ENCODE data around the gene DPM1. TPM values are rescaled to one million over a fixed set of nuclear protein-coding genes. Genes with fewer than 3 reads are reported as not detected.

Gene DPM1
- total RNA-seq, 1 experiment from 2014 or later = 57.8 TPM

- POLR2A ChIA-PET = interaction anchor here (0.5 kb wide), 1 partner anchor 14 kb away, joined by 3 read pairs; no protein-coding TSS in a partner anchor
- no peak for TF ChIP-seq CREB1 (CRISPR knock-in tag; IDR thresholded peaks at IDR 0.05)
- TF ChIP-seq NFATC4 (CRISPR knock-in tag; IDR thresholded peaks at IDR 0.05) = no peak
- TF ChIP-seq, protein P1, sequence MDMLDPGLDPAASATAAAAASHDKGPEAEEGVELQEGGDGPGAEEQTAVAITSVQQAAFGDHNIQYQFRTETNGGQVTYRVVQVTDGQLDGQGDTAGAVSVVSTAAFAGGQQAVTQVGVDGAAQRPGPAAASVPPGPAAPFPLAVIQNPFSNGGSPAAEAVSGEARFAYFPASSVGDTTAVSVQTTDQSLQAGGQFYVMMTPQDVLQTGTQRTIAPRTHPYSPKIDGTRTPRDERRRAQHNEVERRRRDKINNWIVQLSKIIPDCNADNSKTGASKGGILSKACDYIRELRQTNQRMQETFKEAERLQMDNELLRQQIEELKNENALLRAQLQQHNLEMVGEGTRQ (CRISPR knock-in tag; IDR thresholded peaks at IDR 0.05) = no peak
Observed at GRCh38 chr20:51002633-51003032, 44.3 kb upstream of the DPM1 start.

DNA sequence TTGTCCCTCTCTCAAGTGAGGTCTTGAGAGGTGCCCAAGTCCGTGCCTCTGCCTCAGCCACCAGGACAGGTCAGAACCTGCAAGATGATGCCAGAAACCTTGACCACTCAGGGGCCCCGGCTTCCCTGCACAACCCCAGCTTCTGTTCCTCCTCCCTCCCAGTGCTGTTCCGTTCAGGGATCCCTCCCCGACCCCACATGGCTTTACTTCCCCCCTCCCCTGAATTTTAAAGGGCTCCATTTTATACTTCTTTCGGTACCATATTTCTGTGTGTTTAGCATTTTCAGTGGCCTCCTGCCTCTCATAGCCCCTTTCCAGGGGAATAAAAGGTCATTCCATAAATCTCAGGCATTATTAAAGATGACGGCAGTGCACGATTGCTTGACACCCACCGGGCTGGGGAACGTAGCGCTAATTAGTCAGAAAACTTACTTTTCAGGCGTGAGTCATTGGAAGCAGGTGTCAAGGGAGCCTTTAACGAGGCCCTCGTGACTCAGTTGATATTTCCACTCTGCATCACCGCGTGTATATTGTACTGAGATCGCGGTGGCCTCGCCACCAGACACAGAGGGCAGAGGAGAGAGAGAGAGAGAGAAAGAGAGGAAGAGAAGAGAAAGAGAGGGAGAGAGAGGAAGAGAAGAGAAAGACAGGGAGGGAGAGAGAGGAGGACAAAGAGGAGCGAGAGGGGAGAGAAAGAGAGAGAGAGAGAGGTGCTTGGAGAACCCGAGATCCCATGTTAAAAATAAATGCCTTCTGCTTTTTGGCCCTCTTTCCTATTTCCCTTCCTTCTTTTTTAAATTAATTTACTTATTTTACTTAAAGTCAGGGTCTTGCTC is 43.3 kb upstream of the DPM1 start:
- Mint-ChIP-seq H3K27me3 (ENCODE audit: low read depth) (peaks cover under 1% of the 10 kb centered on the region; the same call in 1 of the 2 replicates), H3K4me3 (no peak overlapping the region), H3K9me3 (no peaks in the 10 kb centered on the region), H3K27ac (no peak overlapping the region), H3K36me3 (peaks cover 7% of the 10 kb centered on the region), H3K4me1 (no peaks in the 10 kb centered on the region; the same call in 1 of the 2 replicates)
- TF ChIP-seq NR1H2 (CRISPR knock-in tag; IDR thresholded peaks at IDR 0.05) (no peak), E2F1 (CRISPR knock-in tag; IDR thresholded peaks at IDR 0.05) (no peak), ZNF423 (CRISPR knock-in tag; IDR thresholded peaks at IDR 0.05) (no peak), ZBTB43 (CRISPR knock-in tag; IDR thresholded peaks at IDR 0.05) (no peak), ZNF121 (CRISPR knock-in tag; IDR thresholded peaks at IDR 0.05) (no peak), SP1 (CRISPR knock-in tag; conservative IDR thresholded peaks at IDR 0.05) (no peak), PRDM15 (CRISPR knock-in tag; IDR thresholded peaks at IDR 0.05) (no peak), ZNF232 (CRISPR knock-in tag; IDR thresholded peaks at IDR 0.05) (no peak), E2F5 (CRISPR knock-in tag; IDR thresholded peaks at IDR 0.05) (no peak), ATF1 (CRISPR knock-in tag; IDR thresholded peaks at IDR 0.05) (no peak), NFATC4 (CRISPR knock-in tag; IDR thresholded peaks at IDR 0.05) (no peak)
- TF ChIP-seq, protein P2, sequence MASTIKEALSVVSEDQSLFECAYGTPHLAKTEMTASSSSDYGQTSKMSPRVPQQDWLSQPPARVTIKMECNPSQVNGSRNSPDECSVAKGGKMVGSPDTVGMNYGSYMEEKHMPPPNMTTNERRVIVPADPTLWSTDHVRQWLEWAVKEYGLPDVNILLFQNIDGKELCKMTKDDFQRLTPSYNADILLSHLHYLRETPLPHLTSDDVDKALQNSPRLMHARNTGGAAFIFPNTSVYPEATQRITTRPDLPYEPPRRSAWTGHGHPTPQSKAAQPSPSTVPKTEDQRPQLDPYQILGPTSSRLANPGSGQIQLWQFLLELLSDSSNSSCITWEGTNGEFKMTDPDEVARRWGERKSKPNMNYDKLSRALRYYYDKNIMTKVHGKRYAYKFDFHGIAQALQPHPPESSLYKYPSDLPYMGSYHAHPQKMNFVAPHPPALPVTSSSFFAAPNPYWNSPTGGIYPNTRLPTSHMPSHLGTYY (CRISPR knock-in tag; IDR thresholded peaks at IDR 0.05) = no peak
- TF ChIP-seq, protein P3, sequence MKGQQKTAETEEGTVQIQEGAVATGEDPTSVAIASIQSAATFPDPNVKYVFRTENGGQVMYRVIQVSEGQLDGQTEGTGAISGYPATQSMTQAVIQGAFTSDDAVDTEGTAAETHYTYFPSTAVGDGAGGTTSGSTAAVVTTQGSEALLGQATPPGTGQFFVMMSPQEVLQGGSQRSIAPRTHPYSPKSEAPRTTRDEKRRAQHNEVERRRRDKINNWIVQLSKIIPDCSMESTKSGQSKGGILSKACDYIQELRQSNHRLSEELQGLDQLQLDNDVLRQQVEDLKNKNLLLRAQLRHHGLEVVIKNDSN (CRISPR knock-in tag; IDR thresholded peaks at IDR 0.05) = no peak
- TF ChIP-seq, protein P4, sequence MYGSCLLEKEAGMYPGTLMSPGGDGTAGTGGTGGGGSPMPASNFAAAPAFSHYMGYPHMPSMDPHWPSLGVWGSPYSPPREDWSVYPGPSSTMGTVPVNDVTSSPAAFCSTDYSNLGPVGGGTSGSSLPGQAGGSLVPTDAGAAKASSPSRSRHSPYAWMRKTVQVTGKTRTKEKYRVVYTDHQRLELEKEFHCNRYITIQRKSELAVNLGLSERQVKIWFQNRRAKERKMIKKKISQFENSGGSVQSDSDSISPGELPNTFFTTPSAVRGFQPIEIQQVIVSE (CRISPR knock-in tag; IDR thresholded peaks at IDR 0.05; ENCODE audit: borderline replicate concordance) = no peak
- TF ChIP-seq, protein P5, sequence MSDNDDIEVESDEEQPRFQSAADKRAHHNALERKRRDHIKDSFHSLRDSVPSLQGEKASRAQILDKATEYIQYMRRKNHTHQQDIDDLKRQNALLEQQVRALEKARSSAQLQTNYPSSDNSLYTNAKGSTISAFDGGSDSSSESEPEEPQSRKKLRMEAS (CRISPR knock-in tag; IDR thresholded peaks at IDR 0.05) = no peak
- TF ChIP-seq, protein P6, sequence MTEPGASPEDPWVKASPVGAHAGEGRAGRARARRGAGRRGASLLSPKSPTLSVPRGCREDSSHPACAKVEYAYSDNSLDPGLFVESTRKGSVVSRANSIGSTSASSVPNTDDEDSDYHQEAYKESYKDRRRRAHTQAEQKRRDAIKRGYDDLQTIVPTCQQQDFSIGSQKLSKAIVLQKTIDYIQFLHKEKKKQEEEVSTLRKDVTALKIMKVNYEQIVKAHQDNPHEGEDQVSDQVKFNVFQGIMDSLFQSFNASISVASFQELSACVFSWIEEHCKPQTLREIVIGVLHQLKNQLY (CRISPR knock-in tag; IDR thresholded peaks at IDR 0.05) = no peak
- TF ChIP-seq, protein P7, sequence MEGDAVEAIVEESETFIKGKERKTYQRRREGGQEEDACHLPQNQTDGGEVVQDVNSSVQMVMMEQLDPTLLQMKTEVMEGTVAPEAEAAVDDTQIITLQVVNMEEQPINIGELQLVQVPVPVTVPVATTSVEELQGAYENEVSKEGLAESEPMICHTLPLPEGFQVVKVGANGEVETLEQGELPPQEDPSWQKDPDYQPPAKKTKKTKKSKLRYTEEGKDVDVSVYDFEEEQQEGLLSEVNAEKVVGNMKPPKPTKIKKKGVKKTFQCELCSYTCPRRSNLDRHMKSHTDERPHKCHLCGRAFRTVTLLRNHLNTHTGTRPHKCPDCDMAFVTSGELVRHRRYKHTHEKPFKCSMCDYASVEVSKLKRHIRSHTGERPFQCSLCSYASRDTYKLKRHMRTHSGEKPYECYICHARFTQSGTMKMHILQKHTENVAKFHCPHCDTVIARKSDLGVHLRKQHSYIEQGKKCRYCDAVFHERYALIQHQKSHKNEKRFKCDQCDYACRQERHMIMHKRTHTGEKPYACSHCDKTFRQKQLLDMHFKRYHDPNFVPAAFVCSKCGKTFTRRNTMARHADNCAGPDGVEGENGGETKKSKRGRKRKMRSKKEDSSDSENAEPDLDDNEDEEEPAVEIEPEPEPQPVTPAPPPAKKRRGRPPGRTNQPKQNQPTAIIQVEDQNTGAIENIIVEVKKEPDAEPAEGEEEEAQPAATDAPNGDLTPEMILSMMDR (IDR thresholded peaks at IDR 0.05) = no peak
- ChIA-PET CTCF (interaction anchor here (0.9 to 2.0 kb wide), 5 partner anchors 9 to 317 kb away, joined by 4 to 11 read pairs (median 6); no protein-coding TSS in a partner anchor), POLR2A (no interaction called here)
- no peak for DNase-seq (ENCODE audit: low spot score)
- no peak for ATAC-seq

More at GRCh38 chr20:51002633-51003032, 44.3 kb upstream of the DPM1 start:
- H3K4me3 Mint-ChIP-seq = no peak overlapping the region
- H3K9me3 Mint-ChIP-seq = no peaks in the 10 kb centered on the region
- CTCF ChIA-PET = interaction anchor here (0.9 to 2.0 kb wide), 3 partner anchors 10 to 15 kb away, joined by 4 to 11 read pairs (median 7); no protein-coding TSS in a partner anchor
- peaks cover 7% of the 10 kb centered on the region for H3K36me3 Mint-ChIP-seq
- H3K27ac Mint-ChIP-seq = no peak overlapping the region
- no peaks in the 10 kb centered on the region for H3K27me3 Mint-ChIP-seq (ENCODE audit: low read depth)
- no peaks in the 10 kb centered on the region for H3K4me1 Mint-ChIP-seq
- ATAC-seq (no peak), DNase-seq (ENCODE audit: low spot score) (no peak)

Data from WTC11 (cell line).